ENCODE measurements around the gene DDX31.

The DDX31 gene

DNA sequence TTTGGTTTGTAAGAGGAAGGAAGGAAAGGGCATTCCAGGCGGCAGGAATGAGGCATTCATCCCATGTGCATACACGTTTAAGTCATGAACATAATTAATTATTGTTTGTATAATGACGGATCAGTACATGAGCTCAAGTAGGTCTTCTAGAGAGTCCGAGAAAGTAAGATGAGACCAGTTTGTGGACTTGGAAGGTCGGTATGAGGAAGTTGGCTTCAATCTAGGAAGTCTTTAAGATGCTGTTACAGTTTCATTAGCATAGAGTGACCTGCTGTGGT is 2.6 kb upstream of the DDX31 start:
- FAIRE-seq, result no peak

DNA sequence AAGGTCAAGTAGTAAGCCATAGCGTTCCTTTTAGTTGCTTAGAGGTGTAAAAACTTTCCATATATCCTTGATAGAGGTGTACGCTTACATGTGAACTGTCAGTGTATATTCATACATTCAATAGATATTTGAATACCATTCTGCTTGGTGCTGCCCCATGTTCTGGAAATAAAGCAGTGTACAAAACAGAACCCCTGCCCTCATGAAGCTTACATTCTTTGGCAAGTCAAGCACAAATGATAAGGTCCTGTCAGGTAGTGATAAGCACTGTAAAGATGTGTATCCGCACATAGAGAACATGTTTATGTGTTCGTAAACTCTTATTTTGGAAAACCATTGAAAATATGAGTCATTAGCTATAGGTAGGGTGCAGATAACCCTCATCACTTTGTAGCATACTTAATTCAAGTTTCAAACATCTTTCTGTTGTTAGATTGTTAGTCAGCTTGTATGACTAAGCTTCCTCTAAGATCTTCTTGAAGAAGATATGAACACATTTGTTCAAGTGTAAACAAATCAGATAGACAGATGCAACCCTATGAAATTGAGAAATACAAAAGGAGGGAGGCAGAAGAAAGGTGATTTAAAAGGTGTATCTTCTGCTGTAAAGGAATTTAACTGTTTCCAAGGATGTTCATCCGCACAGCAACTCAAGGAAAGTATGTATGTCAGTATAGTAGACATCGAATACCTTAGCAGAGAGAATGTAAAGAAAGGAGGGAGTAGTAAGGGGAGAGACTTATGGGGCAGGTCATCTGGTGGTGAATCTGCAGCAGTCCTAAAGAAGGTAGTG is 2.0 kb upstream of the DDX31 start:
- no peak for FAIRE-seq

DNA sequence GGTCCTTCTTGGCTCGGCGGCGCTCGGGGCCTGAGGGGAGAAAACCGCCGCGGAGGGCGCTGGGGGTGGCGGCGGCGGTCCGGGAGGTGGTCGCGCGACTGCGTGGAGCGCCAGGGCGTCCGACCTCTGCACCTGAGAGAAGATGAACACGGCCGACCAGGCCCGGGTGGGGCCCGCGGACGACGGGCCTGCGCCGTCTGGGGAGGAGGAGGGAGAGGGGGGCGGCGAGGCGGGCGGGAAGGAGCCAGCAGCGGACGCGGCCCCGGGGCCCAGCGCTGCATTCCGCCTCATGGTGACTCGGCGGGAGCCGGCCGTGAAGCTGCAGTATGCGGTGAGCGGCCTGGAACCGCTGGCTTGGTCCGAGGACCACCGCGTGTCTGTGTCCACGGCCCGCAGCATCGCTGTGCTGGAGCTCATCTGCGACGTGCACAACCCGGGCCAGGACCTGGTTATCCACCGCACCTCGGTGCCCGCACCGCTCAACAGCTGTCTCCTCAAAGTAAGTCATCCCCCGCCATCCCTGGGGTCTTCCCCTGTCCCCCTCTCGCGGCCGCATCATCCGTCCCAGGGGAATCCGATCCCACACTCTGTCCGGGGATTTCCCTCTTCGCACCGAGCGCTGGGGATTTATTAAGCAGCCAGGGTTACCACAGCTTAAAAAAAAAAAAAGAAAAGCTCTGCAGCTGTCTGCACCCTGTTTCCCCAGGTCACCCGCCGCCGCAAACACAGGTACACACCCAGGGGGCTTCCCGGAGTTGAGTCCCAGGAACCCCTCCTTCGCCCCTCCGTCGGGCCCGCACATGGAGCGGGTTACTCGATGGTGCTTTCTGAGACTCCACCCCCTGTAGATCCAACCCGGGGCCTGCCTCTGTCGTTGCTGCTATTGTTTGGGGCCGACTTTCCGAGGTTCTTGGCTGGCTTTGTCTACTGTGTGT is 941 bp upstream of the DDX31 start, which contains the start of gene GTF3C4:
Gene GTF3C4, plus strand, starts transcription at position 8 of the 935 bp plus-strand sequence. Its CDS starts 135 bp downstream, at position 143.
- FAIRE-seq, result no peak

DNA sequence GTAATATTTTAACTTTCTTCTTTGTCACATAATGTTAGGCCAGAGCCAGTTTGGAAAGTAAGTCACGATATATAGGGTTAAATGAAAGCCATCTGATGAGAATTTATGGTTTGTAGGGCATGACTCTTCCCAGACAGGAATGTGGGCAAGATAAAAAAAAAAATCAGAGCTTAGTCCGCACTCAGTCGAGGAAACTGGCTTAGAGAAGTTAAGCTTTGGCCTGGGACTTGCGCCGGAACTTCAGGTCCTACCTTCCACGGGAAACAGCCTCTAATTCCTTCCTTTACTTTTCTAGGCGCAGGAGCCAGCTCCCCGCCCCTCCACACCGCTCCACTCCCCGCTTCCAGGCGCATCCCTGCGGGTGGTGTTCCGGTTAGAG is 475 bp downstream of the DDX31 start:
- FAIRE-seq, result no peak

DNA sequence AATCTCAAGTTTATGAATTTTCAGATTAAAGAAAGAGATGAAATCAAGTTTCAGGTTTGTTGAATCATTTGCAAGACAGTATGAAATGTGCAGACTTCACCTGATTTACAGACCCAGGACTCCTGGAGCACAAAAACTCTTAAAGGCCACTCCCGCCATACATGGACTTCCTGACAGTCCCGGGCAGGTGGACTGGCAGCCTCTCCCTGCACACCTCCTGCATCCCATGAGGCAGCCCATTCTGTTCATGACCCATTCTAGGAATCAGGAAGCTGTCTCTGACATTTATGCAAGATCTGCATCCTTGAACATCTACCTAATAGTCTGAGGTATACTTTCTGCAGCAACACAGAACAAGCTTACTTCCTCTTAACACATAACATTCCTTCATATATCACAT is 5.9 kb downstream of the DDX31 start:
- FAIRE-seq, result no peak

DNA sequence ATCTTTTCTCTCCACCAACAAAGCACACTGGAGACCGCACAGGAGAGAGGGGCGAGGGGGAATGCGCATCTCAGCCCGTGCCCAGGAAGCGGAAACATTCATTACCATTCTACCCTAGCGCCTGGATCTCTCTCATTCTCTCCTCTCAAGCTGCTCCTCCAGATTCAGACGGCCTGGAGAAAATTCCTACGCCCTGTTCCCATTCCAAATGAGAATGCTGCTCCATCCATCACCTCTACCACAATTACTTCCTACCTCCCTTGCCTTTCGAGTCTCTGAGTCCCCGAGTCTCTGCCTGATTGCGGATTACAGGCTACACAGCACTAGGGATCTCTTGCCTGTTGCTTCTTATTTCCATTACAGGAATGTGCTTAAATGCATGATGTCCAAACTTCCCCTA is 6.7 kb downstream of the DDX31 start:
- no peak for FAIRE-seq

DNA sequence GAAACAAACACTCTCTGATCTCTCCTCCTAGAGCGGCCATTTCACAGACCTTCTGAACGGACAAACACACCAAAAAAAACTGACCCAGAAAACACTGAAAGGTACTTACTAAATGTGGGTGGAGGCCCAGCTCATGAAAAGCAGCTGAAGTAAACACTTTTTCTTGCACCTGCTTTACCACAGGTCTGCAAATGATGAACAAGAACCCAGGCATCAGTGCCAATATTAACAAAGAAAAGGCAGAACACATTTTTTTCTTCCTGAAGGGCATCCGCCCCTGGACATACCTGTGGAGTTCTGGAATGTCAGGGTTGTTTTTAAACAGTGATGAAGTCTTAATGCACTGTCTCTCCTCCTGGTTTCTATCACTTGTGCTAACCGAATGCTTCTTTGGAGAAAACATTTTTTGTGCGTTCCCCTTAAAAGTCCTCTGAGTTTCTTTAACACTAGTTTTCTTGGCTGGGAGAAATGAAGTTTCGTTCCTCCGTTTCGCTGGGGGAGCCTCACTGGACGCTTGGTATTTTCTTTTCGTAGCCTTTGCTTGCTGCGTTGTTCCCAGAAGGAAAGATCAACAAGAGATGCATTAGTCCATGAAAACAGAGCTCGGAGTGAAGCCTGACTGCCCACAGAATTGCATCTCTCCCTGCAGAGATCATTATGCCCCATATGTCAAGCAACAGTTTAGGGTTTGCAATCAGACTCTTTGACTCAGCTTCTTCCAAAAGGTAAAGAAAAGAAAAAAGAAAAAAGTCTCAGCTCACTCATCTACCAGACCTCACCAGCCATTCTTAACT is 7.4 kb downstream of the DDX31 start:
- no peak for FAIRE-seq

DNA sequence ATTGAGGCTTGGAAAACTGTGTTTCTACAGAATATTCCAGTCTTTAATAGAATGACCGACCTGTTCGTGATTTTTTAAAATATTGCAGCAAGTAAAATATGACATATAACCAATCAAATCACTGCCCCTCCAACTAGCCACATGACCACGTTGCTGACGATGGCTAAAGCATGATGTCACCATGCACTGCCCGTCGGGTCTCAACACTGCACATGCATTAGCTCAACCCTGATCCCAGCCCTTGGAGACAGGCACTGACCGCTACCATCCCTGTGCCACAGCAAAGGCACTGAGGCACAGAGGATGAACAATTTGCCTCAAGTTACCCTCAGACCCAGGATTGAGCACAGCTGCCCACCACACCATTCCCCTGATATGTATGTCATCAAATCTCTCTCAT is 13.5 kb downstream of the DDX31 start:
- no peak for FAIRE-seq

DNA sequence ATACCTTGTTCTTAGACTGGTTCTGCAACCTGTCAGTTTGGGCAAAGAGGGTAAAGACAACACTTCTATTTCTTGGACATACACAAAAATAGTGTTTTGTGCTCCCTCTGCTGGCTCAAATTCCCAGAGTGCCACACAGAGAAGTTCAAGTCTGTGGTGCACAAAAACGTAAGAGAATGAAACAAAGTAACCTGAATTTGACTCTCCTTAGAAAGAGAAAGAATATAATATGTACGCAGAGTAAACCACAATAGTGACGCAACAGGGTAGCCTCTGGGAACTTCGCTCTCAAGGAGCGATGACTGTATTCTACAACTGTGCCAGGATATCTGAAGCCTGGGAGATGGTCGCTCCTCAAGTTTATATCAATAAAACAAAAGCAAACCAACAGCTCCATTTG is 18.5 kb downstream of the DDX31 start:
- peak; percentile 55 for FAIRE-seq

DNA sequence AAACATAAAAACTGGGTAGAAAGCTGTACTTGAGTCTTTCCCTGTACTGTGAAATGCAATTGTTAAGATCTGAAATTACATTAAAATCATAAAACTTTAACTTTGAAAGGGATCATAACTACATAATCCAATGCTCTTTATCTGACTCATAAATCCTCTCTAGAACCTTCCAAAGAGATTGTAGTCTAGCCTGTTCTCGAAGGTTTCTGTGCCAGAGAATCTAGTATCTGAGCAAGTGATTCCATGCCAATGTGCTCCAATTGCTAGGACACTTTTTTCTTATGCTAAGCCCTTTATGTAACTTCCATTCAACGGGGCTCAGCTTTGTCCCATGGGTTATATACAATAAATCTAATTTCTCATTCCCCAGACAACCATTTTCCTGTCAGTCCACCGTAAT is 21.1 kb downstream of the DDX31 start:
- no peak for FAIRE-seq

DNA sequence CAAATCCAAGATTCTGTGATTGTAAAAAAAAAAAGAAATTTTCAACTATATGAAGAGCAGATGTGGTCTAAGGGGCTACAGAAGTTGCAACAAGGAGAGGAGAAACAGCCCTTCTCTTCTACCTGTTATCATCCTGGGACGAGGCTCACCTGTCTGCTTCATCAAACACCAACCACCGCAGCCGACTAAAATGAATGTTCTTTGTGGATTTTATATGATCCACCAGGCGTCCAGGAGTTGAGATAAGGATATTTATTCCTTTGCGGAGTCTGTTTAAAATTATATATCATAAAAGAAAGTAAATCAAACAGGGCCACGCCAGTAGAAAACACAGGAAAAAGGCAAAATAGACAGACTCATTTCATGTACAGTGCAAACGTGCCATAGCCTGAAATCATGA is 21.5 kb downstream of the DDX31 start:
- no peak for FAIRE-seq

DNA sequence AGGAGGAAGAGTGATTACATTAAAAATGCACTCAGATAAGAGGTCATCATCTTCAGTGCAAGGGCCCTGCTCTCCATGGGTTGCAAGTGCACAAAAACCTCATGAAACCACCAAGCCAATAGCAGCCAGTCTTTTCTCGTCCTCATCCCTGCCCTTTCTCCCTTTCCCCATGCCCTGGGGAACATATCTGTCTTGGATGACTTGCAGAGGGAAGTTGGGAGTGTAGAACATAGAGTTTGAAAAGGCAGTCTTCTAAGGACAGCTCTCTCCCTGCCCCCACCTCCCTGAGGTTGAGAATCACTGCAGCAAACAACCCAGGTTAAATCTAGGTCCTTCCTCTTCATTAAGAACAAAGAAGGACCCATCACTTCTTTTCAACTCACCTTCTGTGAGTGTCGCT is 22.0 kb downstream of the DDX31 start:
- FAIRE-seq, result no peak

DNA sequence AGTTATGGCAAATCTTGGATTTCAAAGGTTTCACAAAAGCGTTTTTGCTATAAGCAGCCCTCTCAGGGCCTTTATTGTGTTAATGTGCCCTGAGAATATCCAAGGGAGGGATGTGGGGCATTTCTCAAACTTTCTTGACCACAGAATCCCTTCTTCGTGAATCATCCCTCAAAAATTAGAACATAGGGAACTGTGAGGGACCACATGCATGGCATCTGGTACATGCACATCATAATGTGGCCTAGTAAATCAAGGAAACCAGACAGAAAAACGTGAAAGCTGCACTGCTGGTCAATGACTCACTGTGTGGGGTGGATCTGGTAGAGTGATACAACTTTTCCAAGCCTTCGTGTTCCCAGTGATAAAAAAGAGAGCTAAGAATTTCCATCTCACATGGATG is 22.4 kb downstream of the DDX31 start:
- no peak for FAIRE-seq

DNA sequence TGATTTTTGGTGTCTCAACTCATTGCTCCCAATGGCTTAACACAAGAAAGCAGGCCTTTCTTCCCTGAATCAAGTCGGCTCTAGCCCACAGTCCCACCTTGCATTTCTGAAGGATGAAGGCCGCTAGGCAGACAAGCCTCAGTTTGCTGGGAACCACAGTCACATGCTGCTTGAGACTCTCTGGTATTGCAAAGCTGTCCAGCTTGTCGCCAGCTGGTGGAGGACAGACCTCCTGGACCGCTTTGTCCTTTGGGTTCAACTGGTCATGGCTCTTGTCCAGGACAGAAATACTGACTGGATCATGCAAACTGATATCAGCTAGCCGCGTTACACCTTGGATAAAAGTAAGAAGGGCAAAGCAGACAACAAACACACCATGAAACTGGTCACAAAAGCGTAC is 23.1 kb downstream of the DDX31 start:
- no peak for FAIRE-seq

DNA sequence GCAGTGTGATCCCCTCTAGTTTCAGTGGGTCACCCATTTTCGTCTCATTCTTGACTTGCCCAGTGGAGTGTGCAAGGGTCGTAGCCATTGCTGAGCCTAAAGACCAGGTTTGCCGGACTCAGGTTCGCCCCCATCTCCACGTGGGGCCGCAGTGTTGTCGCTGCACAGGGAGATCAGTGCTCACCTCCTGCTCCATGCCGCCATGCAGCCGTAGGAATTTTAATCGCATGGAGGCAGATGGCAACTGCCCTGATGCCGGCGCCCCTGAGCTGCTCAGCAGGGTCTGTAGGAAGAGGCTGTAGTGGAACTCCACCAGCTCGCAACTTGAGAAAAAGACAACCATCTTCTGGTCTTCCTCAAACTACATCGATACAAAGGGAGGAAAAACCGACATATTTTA is 24.1 kb downstream of the DDX31 start:
- FAIRE-seq, result no peak

DNA sequence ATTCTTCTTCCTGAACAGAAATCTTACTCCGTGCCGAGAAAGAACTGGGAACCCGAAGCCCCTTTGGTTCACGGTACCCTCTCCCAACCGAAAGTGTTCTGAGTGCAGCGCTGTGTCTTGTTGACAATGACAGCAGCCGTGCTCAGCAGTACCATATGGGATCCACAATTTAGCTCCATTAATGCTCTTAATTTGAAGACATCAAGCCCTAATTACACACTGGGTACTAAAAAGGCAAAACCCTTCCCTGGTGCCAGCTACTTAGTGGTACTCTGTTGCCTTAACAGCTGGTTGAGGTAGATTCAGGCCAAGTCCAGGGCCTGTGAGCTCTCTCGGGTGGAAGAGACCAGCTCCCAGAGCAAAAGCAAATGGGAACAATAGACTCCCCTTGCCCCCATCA is 24.5 kb downstream of the DDX31 start:
- no peak for FAIRE-seq

DNA sequence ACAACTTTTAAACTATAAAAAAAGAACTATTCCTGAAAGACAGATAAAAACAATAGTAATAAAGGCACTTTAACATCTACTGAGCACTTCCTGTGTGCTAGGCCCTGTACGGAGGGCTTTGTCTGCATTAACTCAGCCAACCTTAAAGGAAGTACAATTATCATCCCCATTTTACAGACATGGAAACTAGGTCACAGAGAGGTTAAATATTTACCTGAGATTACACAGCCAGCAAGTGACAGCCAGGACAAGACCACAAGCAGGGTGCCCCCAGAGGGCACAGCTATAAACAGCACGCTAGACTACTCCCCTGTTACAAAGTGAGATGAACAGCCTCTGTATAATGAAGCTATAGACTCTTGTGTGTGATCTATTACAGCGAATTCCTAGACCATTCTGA is 25.5 kb downstream of the DDX31 start:
- no peak for FAIRE-seq

DNA sequence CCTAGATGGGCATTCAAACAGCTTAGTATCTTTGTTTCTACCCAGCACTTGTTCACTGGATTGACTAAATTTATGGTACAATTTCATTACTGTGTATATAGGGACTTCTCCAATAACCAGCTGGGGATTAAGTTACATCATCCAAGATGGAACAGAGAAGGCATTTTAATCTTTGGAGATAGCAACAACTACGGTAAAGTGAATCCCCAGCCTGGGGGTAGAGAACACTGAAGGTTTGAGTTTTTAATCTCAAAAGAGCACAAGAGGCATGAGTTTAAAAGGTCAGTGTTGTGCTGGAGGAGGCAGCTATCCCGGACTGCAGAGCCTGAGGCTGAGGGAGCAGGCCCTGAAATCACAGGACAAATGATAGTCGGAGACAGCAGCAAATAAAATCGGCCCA is 28.6 kb downstream of the DDX31 start:
- FAIRE-seq, result no peak

DNA sequence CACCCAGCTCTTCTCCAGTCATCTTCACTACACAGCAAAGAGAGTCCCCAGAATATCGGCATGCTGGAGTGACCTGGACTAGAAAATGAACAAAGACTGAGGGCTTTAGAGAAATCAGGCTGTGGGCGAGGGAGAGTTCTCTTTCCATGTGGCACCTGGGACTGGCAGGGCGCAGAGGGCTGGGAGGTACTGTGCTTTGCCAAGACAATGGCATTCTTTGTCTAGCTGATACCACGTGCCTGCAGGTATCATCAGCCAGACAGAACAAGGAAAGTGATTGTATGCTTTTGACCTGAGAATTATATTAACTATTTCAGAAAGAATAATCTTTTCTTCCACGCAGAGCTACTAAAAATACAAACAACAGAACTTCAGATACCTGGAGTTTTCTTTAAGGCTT is 30.5 kb downstream of the DDX31 start:
- no peak for FAIRE-seq

DNA sequence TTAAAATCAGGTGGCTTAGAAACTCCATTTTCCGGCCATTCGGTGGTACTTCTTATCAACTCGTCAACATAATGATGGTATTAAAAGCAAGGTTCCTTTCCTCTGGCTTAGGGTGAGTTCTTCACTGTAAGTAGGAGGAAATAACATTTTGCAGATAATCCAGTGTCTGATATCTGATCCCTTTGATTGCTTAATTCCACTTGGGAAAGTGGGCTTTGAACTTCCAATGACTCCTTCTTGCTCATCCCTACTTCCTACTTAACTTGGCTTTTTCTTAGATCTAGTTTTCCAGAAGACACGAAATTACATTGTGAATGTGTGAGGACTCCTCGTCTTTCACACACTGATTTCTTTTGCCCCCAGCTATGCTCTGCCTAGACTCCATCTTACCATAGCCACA is 31.5 kb downstream of the DDX31 start:
- no peak for FAIRE-seq

DNA sequence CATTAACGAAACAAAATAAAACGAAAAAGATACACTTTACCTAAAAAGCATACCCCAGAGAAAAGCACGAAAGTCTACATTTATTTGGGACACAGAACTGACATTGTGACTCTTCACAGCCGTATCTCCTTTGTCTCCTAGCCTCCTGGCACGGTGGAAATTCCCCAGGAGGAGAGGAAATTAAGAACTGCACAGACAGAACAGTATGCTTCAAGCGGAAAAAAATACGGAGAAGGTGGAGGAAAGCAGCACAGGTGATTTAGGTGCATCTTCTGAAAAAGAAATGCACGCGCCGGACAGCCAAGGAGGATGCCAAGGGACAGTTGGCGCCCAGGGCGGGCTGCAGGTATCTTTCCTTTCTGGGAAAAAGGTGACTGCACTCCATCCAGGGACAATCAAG is 32.0 kb downstream of the DDX31 start:
- no peak for FAIRE-seq

DNA sequence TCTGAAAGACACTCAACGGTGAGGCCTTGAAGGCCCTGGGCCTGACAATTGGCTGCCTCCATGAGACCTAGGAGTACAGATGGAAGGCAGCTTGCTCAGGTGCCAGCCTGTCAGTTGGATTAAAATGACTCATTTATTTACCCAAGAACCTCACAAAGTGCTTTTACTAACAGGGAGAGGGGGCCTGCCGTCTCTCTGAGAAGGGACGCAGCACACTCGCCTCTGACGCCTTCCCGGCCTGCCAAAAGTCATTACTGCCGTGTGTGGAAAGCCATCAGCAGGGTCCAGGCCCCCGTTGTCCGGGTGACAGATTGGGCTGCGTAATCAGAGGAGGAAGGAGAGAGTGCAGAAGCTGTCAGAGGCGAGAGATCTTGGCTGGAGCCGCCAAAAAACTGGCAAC is 32.4 kb downstream of the DDX31 start:
- FAIRE-seq, result no peak

DNA sequence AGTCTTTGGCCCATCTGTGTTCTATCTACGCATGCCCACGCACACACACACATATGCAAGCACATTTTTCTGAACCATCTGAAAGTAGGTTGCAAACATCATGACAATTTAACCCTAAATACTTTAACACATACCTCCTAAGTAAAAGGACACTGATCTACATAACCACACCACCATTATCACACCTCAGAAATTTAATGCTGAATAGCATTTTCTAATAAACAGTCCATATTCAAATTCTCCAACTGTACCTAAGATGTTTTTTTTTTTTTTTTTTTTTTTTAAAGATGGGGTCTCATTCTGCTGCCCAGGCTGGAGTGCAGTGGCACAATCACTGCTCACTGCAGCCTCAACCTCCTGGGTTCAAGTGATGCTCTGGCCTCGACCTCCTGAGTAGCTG is 35.5 kb downstream of the DDX31 start:
- no peak for FAIRE-seq
